ENCODE measurements around the gene XRCC6. TPM values are rescaled to one million over a fixed set of nuclear protein-coding genes. Genes with fewer than 3 reads are reported as not detected.

The XRCC6 gene
- total and polyA plus RNA-seq, 2 of the 4 experiments (the other 2 are of a cell fraction): 202 to 401 TPM

- Histone ChIP-seq H4K91ac (ENCODE audit: insufficient read depth, low read depth, low read length) (no peak overlapping the region), H3K56ac (ENCODE audit: extremely low read depth, insufficient read depth, low read length) (no peak overlapping the region), H3K79me1 (ENCODE audit: low read depth in 1 of 2, low read length in 2 of 2) (peaks cover 31 to 43% of the 10 kb centered on the region in 2 experiments), H2BK120ac (ENCODE audit: low read depth, low read length) (no peak overlapping the region), H2AK9ac (replicated peaks; ENCODE audit: low read depth, low read length, poor library complexity) (no peak overlapping the region), H3K4me1 (ENCODE audit: control insufficient read depth, insufficient read depth, low read length) (no peaks in the 10 kb centered on the region), H2AK5ac (ENCODE audit: low read depth, low read length) (no peak overlapping the region), H3K36me3 (ENCODE audit: control insufficient read depth, insufficient read depth, low read length) (peaks cover 54% of the 10 kb centered on the region), H3K9me1 (ENCODE audit: insufficient read depth, low read length) (peaks cover 3% of the 10 kb centered on the region; the same call in 1 of the 2 replicates), H3K27ac (ENCODE audit: insufficient read depth, low read length) (no peak overlapping the region), H3K4me3 (ENCODE audit: insufficient read depth, low read depth, low read length) (no peak overlapping the region), H3K9ac (ENCODE audit: low read depth, low read length) (no peak overlapping the region), H4K8ac (ENCODE audit: low read depth in 2 of 2, low read length in 2 of 2) (no peak overlapping the region), H3K18ac (ENCODE audit: low read depth, low read length) (no peak overlapping the region), H4K5ac (ENCODE audit: low read depth, low read length) (no peak overlapping the region), H3K9me3 (ENCODE audit: control insufficient read depth, insufficient read depth, low read length) (no peaks in the 10 kb centered on the region), H3K23ac (ENCODE audit: low read depth, low read length) (no peak overlapping the region), H3K4me2 (ENCODE audit: low read depth, low read length) (no peak overlapping the region), H2BK15ac (ENCODE audit: low read depth, low read length) (no peak overlapping the region), H2AFZ (replicated peaks; ENCODE audit: low read length, poor library complexity) (no peak overlapping the region), H3K27me3 (ENCODE audit: control insufficient read depth, insufficient read depth, low read length) (no peaks in the 10 kb centered on the region), H2BK5ac (ENCODE audit: low read depth, low read length, poor library complexity, severe bottlenecking) (peak overlapping the region; percentile 35), H3K4ac (ENCODE audit: low read depth, low read length) (no peak overlapping the region), H4K20me1 (ENCODE audit: insufficient read depth, low read length) (peaks cover 5% of the 10 kb centered on the region; the same call in 1 of the 2 replicates), H3K14ac (replicated peaks; ENCODE audit: low read depth, low read length) (no peak overlapping the region), H2BK20ac (ENCODE audit: low read depth, low read length) (no peak overlapping the region)
- in situ Hi-C loops (cut with MboI; ENCODE audit: low sequenced_read_pairs): no loop called here
- no peak for ATAC-seq (ENCODE audit: low read depth)
- dilution Hi-C loops (cut with HindIII; ENCODE audit: low sequenced_read_pairs, unreplicated experiment): no loop called here
- ChIA-PET CTCF (no interaction called here), POLR2A (ENCODE audit: unreplicated experiment) (interaction anchor here (0.7 kb wide), 1 partner anchor 14 kb away, joined by 6 read pairs; no protein-coding TSS in a partner anchor)
- no TSS peak for BruUV-seq (replicated peaks)
- intact Hi-C loops (cut with micrococcal nuclease): no loop called here
- DNase-seq: peak; percentile 51
- no CpG with 5 or more reads among the region's 6 CpGs for WGBS, 2 experiments (ENCODE audit: extremely low coverage in 2 of 2, insufficient read length in 1 of 2)
- TF ChIP-seq RAD21 (IDR thresholded peaks at IDR 0.05; ENCODE audit: low read length) (no peak), FOS (IDR thresholded peaks at IDR 0.05; ENCODE audit: low read depth, low read length) (no peak), NFE2L2 (IDR thresholded peaks at IDR 0.05; ENCODE audit: low read depth, low read length) (no peak), MAFK (IDR thresholded peaks at IDR 0.05; ENCODE audit: low read depth, low read length) (no peak), CHD1 (IDR thresholded peaks at IDR 0.05; ENCODE audit: low read depth, low read length) (no peak), RCOR1 (IDR thresholded peaks at IDR 0.05; ENCODE audit: insufficient replicate concordance, low read length) (no peak), MAZ (IDR thresholded peaks at IDR 0.05; ENCODE audit: borderline replicate concordance, low read depth, low read length) (no peak), USF2 (IDR thresholded peaks at IDR 0.05; ENCODE audit: low read depth, low read length) (no peak), ELK1 (IDR thresholded peaks at IDR 0.05; ENCODE audit: borderline replicate concordance, low read depth, low read length) (no peak), MXI1 (IDR thresholded peaks at IDR 0.05; ENCODE audit: borderline replicate concordance, low read depth, low read length) (no peak), RFX5 (IDR thresholded peaks at IDR 0.05; ENCODE audit: low read depth, low read length) (no peak), CEBPB (IDR thresholded peaks at IDR 0.05; ENCODE audit: low read depth, low read length) (no peak), BHLHE40 (IDR thresholded peaks at IDR 0.05; ENCODE audit: low read depth, low read length) (no peak), POLR2A (IDR thresholded peaks at IDR 0.05; ENCODE audit: low read depth, low read length) (no peak), SMC3 (IDR thresholded peaks at IDR 0.05; ENCODE audit: low read depth, low read length) (no peak)
Observed at GRCh38 chr22:41642331-41643110, 21.4 kb downstream of the XRCC6 start.
